ENCODE data around the gene PPM1M. TPM values are rescaled to one million over a fixed set of nuclear protein-coding genes. Genes with fewer than 3 reads are reported as not detected.
A peak's percentile ranks its signal among the peaks of the same experiment; 100 is the strongest.

The PPM1M gene
- polyA plus RNA-seq, 3 donors = 6.0 to 31.8 (median 18.1) TPM

DNA sequence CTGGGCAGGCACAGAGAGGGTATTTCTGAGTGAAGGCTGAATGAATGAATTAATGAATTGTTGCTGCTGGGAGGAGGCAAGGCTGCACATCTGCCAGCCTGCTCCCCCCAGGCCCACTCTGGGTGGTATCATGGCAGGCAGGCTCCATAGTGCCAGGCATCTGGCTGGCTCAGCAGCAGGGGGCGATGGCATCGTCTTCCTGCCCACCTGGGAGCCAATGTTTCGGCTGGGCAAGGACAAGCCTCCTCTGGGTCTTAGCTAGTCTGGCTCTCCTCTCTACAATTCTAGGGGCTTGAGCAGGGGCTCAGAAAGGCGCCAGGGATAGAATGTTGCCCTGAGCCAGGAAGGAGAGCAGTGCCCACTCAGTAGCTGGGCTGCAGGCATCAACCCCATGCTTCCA, 18.4 kb upstream of the PPM1M start:
- WGBS, 3 donors = 75 to 92% (median 82%) methylated on average over 4 of the region's 4 CpGs
- no peak overlapping the region for H3K27ac ChIP-seq (ENCODE audit: low read depth, low read length)

DNA sequence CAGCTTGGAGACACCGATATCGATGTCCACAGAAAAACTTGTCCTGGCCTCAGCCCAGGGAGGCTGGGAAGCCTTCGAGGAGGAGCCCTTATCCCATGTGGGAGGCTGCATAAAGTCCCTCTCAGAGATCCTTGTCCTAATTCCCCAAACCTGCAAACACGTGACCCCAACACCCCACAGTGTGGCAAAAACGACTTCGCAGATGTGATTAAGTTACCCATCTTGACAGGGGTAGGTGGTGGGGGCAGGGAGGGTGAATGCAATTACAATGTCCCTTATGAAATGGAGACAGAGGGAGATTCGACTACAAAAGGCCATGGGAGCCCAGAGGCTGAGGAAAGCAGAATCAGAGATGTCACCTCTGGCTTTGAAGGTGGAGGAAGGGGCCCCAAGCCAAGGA, 17.8 kb upstream of the PPM1M start:
- H3K27ac ChIP-seq (ENCODE audit: low read depth, low read length) = no peak overlapping the region
- WGBS, 3 donors = 73 to 81% (median 79%) methylated on average over 7 of the region's 7 CpGs

DNA sequence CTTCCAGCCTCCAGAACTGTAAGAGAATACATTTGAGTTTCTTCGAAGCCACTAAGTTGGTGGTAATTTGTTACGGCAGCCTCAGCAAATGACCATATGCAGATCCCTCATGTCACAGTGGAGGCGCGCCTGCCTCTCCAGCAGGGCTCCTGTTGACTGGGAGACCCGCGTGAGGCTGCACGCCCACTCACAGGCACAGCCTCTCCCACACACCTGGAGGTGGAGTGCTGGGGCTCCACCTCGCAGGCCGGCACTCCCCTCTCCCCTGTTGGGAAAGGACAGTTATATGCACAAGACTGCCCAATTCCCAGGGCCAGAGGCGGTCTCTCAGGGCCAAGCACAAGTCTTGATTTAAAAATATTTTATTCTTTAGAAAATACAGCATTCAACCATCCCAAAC, 17.3 kb upstream of the PPM1M start:
- H3K27ac ChIP-seq (ENCODE audit: low read depth, low read length) = no peak overlapping the region
- WGBS, 3 donors = 80 to 86% (median 85%) methylated on average over 10 of the region's 10 CpGs

DNA sequence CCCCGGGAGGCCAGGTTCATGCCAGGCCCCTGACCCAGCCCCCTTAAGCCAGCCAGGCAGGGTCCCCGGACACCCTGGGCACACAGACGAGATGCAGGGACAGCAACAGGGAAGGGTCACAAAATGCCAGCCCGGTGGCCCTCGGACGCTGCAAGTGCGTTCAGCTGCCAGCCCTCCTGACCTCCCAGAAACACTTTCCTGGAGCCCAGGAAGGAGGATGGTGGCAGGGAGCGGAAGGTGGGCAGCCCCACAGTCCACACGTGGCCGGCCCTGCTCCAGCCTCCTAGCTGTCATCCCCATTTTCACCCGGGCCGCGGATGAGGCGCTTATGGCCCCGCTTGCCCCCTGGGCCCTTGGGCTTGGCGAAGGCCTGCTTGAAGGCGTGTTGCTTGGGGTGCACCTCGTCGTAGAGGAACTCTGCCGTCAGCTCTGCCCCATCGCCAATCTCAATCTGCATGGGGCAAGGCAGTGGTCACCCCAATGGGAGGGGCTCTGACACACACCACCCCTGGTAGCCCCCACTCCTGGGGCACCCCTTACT, 16.7 kb upstream of the PPM1M start:
- no peak overlapping the region for H3K27ac ChIP-seq (ENCODE audit: low read depth, low read length)
- WGBS, 3 donors = 91 to 92% (median 92%) methylated on average over 21 of the region's 21 CpGs

DNA sequence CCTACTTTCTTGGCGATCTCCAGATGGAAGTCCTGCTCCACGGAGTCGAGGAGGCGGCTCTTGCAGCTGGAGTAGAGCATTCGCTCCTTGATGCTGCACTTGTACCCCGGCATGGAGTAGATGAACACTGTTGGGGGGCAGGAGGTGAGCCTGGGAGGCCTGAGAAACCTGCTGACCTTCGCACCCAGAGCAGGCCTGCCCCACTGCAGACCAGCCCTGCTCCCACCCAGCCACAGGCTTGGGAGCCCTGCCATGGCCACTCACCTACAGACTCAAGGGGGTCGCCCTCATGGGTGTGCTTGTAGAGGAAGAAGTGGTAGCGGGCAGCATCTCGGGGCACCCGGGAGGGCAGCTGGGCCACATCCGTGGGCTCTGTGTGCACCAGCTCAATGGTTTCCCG, 15.9 kb upstream of the PPM1M start:
- H3K27ac ChIP-seq (ENCODE audit: low read depth, low read length) = no peak overlapping the region
- 91 to 96% (median 95%) methylated on average over 13 of the region's 13 CpGs for WGBS, 3 donors

DNA sequence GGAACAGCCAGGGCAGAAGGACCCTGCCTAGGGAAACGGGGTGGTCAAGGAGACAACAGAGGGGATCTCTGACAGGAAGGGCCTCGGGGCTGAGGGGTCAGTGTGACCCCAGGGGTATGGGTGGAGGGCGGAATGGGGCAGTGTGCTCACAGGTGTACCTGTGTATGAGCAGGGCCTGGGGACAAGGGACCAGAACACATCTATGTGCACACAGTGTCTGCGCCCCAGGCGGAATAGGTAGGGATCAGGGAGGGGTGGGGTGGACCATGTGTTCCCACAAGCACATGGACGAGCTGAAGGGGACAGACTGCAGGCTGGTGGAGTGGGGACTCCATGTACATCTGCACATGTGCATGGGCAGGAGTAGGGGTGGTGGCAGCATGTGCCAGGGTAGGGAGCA, 15.1 kb upstream of the PPM1M start:
- 90 to 93% (median 93%) methylated on average over 6 of the region's 6 CpGs for WGBS, 3 donors
- H3K27ac ChIP-seq (ENCODE audit: low read depth, low read length) = no peak overlapping the region

DNA sequence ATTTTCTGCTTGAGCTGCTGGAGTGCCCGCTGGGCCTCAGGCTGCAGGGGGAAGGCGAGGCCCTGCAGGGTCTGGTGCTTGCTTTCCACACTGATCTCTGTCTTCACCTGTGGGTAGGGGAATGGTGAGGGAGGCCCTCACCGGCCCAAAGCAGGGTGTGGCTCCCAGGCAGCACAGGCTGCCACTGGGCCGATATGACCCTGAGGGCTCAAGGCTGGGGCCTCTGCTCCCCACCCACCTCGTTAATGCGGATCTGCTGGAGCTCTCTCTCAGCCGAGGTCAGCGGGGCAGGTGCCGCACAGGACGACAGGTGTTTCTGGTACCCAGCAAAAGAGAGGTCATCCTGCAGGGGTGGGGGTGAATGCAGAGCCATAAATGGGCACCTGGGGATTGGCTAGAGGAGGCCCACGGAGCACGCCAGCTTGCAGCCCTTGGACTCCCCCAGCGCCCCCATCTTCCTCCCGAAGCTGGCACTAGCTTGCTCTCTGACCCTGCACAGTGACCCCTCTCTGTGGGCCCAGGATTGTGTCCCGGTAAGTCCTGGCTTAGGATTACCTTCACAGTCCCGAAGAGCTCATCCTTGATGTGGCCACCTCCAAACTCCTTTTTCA, 14.6 kb upstream of the PPM1M start:
- no peak overlapping the region for H3K27ac ChIP-seq (ENCODE audit: low read depth, low read length)
- WGBS, 3 donors = 87 to 94% (median 90%) methylated on average over 16 of the region's 16 CpGs

DNA sequence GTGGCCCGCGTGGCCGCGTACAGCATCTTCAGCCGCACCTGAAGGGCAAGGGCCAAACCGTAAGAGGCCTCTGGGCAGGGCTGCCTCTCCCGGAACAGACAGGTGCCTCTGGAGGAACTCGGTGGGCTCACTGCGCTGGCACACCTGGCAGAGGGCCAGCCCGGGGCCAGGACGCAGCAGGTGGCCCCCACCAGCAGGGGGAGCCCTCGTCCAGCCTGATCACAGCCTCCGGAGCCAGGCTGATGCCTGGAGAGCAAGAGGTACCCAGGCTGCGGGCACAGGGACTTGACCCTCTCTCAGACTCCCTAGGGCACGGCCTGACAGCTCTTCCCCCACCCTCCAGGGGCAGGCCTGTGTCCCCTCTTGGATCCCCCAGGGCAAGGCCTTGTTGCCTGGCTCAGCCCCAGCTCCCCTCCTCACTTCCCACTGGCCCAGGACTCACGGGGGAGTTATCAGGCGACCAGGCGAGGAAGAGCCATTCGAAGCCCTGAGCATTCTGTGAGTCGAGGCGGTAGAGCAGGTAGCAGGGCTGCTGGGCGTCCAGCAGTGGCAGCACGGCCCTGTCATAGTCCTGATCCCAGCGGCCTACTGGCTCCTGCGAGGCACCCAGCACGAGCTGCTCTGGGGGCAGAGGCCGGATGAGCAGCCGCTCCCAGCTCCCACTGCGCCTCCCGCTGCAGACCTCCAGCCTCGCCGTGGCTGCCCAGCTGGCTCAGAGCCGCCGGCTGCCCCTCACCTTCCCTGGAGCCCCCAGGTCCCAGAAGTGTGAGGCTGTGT, 13.9 kb upstream of the PPM1M start:
- WGBS, 3 donors = 70 to 71% (median 71%) methylated on average over 32 to 34 of the region's 34 CpGs
- no peak overlapping the region for H3K27ac ChIP-seq (ENCODE audit: low read depth, low read length)

DNA sequence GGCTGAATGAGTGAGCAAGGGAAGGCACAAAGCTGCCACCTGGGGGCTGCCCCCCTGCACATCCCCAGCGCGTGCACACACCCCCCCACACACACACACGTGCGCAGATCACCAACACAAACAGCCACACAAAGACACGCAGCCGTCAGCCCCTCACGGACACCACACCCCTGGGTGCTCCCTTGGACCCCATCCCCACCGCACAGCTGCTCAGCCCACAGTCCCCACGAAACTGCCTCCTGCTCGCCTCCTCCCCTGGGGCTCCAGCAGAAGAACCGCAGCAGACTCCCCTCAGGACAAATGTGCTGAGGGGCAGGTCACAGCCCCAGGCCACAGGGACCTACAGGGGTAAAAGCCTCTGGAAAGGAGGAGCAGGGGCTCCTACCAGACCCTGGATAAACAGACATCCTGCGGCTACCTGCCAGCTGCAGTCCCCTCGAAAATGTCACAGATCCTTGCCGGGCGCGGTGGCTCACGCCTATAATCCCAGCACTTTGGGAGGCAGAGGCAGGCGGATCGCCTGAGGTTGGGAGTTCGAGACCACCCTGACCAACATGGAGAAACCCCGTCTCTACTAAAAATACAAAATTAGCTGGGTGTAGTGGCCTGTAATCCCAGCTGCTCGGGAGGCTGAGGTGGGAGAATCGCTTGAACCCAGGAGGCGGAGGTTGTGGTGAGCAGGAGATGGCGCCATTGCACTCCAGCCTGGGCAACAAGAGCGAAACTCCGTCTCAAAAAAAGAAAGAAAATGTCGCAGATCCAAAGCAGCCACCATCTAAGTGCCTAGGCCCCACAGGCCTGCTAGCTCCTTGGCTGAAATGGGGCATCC, 13.1 kb upstream of the PPM1M start:
- WGBS, 3 donors = 87 to 90% (median 89%) methylated on average over 26 to 28 of the region's 28 CpGs
- H3K27ac ChIP-seq (ENCODE audit: low read depth, low read length) = no peak overlapping the region

DNA sequence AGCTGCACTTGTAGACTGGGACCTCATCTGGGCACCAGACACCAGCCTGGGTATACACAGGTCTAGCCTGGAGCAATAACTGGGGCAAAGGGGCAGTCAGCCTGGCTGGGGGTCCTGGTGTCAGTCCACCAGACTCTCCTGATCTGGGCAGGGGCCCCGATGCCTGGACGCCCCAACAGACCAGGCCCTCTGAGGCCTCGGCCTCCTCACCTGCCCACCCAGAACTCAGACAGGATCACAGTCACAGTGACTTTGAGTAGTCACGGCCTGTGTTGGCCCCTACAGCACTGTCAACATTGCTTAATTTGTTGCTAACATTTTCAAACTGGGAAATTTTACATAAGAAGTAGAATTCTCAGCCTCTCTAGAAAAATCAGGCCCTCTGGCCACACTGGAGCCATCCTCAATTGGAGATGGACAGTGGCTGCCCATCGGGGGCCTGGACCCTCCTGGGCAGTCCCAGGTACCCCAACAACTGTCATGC, 12.4 kb upstream of the PPM1M start:
- H3K27ac ChIP-seq (ENCODE audit: low read depth, low read length) = no peak overlapping the region
- WGBS, 3 donors = 87 to 90% (median 89%) methylated on average over 5 of the region's 5 CpGs

DNA sequence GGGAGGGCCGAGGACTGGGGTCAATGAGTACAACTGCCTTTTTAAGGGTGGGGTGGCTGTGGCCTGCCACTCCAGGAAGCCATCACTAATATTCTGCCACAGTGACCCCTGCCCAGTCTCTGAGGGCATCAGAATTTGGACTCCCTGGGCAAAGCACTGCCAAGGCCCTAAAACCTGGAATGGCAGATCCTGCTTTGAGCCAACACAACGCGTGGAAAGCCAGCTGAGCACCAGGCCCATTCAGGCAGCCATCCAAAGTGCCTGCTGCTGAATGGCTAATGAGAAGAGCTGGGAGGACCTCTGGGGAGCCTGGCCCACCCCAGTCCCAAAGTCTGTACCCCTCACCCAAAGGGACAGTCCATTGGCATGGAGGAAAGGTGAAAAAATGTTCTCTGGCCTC, 11.6 kb upstream of the PPM1M start:
- H3K27ac ChIP-seq (ENCODE audit: low read depth, low read length) = no peak overlapping the region
- WGBS, 3 donors = 69 to 87% (median 69%) methylated on average over 3 of the region's 3 CpGs

DNA sequence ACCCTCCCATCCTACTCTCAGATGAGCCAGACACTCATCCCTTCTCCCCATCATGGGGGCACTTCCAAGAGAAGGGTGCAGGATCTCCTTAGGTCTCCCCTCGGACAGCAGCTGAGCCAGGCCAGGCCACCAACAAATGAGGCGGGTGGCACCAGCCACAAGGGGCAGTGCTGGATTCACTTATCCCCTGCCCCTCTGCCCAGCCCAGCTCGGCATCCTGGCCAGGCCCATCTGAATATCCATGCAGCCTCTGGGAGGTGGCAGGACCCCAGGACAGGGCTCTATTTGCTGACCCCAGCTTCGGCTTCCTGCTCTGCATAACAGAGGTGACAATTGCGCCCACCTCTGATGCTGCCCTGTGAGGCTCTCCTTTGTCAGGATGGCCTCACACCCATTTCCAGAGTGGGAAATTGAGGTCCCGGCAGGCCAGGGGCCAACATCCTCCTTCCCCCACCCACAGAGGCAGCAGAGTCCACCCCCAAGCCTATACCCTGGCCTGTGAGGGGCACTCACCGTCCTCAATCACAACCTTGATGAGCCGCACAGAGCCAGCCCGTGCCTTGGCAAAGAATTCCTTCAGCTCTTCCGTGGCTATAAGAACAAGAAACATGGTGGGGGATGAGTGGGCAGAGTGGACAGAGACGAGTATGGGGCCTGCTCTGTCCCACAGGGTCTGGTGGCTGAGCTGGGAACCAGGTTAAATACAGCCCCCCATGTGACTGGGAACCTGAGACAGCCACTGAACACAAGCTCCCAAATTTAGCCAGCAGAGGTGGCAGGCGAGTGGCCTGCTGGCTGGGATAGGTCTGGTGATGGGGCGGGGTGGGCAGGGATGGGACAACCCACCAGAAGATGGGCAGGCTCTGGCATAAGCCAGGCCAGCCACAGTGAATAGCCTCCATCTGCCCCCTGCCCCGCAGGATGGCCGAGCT, 10.8 kb upstream of the PPM1M start:
- WGBS, 3 donors = 87 to 91% (median 89%) methylated on average over 15 of the region's 15 CpGs
- no peak overlapping the region for H3K27ac ChIP-seq (ENCODE audit: low read depth, low read length)

DNA sequence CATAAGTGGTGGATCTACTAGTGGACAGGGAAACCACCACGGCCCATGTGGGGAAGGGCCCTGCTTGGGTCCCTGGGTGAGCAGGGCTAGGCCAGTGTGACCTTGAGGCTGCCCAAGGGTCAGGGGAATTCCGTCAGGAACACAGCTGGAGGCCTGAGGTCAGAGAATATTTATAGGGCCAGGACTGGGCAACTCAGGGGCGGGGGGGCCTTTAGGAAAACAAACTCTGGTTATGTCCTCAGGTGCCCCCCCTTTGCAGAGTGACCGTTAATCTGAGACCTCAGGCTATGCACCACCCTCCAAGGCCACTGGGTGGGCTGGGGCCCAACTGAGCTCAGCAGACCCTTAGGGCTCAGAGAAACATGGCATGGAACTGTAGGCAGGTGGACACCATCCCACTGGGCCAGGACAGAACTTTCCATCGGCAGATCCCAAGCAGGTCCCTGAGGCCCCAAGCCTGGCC, 9.1 kb upstream of the PPM1M start:
- no peak overlapping the region for H3K27ac ChIP-seq (ENCODE audit: low read depth, low read length)
- 58 to 77% (median 66%) methylated on average over 5 of the region's 5 CpGs for WGBS, 3 donors

DNA sequence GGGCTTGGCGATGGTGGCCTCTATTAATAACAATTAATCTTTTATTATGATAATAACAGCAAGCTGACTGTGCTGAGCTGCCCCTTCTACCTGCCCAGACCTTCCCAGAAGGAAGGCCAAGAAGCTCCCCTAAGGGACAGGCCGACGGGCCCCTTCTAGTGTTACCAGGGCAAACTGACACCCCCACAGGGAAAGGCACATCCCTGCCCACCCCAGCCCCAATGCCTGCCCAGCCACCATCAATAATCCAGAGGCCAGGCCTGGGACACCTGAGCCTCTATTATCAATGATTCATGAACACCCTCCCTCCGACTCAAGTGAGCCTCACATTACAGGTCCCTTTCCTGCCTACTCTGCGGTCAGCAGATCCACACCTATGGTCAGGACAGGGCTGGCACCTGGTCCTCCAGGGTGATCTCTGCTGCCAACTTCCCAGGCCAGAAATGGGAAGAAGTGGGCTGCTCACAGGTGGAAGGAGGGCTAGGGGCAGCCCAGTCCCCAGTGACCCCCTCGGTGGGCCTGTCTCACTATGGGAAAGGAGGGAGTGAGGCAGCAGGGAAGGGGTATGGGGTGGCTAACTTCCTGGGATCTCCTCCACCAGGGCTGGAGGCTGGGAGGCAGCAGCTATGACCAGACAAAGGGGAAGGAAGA, 8.4 kb upstream of the PPM1M start:
- no peak overlapping the region for H3K27ac ChIP-seq (ENCODE audit: low read depth, low read length)
- WGBS, 3 donors = 66 to 79% (median 68%) methylated on average over 6 of the region's 6 CpGs

DNA sequence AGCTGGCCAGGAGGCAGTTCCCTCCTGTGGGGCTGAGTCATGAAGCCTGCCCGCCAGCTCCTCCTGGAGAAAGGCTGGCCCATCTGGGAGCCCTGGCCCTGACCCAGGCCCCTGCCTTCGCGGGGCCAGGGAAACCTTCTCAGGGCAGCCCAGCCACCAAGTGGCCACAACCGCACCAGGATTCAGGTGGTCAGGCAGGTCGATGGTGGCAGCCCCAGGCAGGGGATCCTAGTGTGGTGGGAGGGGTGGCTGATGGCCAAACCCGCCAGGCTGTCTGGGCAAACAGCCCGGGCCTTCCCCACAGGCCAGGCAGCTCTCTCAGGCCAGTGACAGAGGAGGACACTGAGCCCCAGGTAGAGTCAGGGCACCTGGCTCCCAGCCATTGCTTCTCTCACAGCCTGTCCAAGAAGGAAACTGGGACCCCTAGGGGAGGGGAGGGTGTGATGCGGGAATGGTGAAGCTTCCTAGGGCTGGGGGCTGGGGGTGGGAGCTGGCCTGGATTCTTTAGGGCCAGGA, 7.8 kb upstream of the PPM1M start:
- 1 to 16% (median 9%) methylated on average over 8 of the region's 8 CpGs for WGBS, 3 donors
- H3K27ac ChIP-seq (ENCODE audit: low read depth, low read length) = peak overlapping the region; percentile 60

DNA sequence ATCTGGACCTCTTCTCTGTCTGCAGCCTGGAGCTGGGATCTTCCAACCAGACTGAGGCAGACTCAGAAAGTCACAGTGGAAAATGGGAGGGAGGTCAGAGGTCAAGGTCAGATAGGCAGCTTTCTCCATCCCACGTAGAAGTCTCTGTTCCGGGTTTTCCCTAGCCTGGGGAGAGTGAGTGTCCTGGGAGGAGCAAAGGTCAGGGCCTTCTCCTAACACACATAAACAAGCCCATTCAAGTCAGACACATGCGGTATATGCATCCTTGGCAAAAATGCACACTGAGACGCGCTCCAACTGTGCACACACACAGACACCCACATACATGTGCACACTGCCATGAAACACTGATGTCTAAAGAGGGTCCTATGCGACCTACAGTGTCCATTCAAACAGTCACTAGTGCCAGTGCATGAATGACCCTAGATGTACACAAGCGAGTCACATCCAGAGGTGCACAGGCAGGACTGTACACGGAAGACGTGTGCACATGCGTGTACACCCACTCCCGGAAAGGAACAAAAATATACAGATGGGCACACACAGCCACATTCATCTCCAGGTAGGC, 7.3 kb upstream of the PPM1M start:
- H3K27ac ChIP-seq (ENCODE audit: low read depth, low read length) = peak overlapping the region; percentile 60
- WGBS, 3 donors = 10 to 20% (median 11%) methylated on average over 11 of the region's 11 CpGs
